ENCODE data around the gene NSG1.

NSG1 gene

GRCh38 chr4:4374388-4375098 lies 12.4 kb upstream of the NSG1 start:
- DNase-seq (ENCODE audit: low read depth), result no peak

- no peak for DNase-seq (ENCODE audit: low read depth)
Measured at GRCh38 chr4:4376074-4376473, 10.8 kb upstream of the NSG1 start.

GRCh38 chr4:4377191-4377590 lies 9.7 kb upstream of the NSG1 start:
- no peak for DNase-seq (ENCODE audit: low read depth)

GRCh38 chr4:4377732-4378460 lies 9.0 kb upstream of the NSG1 start:
- no peak for DNase-seq (ENCODE audit: low read depth)

GRCh38 chr4:4379540-4380087 lies 7.3 kb upstream of the NSG1 start:
- DNase-seq (ENCODE audit: low read depth), result no peak

- no peak for DNase-seq (ENCODE audit: low read depth)
Measured at GRCh38 chr4:4383085-4383484, 3.8 kb upstream of the NSG1 start.

- no peak for DNase-seq (ENCODE audit: low read depth)
Measured at GRCh38 chr4:4384837-4385236, 2.1 kb upstream of the NSG1 start.

GRCh38 chr4:4385729-4386295 lies 1.1 kb upstream of the NSG1 start:
- DNase-seq (ENCODE audit: low read depth), result no peak

- DNase-seq (ENCODE audit: low read depth), result no peak
Measured at GRCh38 chr4:4386296-4386735, 586 bp upstream of the NSG1 start.

- no peak for DNase-seq (ENCODE audit: low read depth)
Measured at GRCh38 chr4:4387531-4388310, 819 bp downstream of the NSG1 start.

GRCh38 chr4:4388311-4388790 lies 1.4 kb downstream of the NSG1 start:
- DNase-seq (ENCODE audit: low read depth), result no peak

- no peak for DNase-seq (ENCODE audit: low read depth)
Measured at GRCh38 chr4:4388836-4389575, 2.1 kb downstream of the NSG1 start.

GRCh38 chr4:4390046-4390445 lies 3.1 kb downstream of the NSG1 start:
- no peak for DNase-seq (ENCODE audit: low read depth)

GRCh38 chr4:4390515-4391240 lies 3.8 kb downstream of the NSG1 start:
- DNase-seq (ENCODE audit: low read depth), result no peak

- no peak for DNase-seq (ENCODE audit: low read depth)
Measured at GRCh38 chr4:4391866-4392265, 5.0 kb downstream of the NSG1 start.

GRCh38 chr4:4392501-4393183 lies 5.7 kb downstream of the NSG1 start:
- no peak for DNase-seq (ENCODE audit: low read depth)

- DNase-seq (ENCODE audit: low read depth), result no peak
Measured at GRCh38 chr4:4394644-4395043, 7.7 kb downstream of the NSG1 start.

GRCh38 chr4:4395371-4395770 lies 8.5 kb downstream of the NSG1 start:
- no peak for DNase-seq (ENCODE audit: low read depth)

- DNase-seq (ENCODE audit: low read depth), result no peak
Measured at GRCh38 chr4:4395849-4396627, 9.1 kb downstream of the NSG1 start.

Data from stimulated activated CD8-positive, alpha-beta memory T cell treated with anti-CD3 and anti-CD28 coated beads, Interleukin-4, amount 100 ng/mL, for 24 hours (primary cell).